HEK293T (cell line): ENCODE data around the gene ARVCF.

Source experiments
- BHLHE40 ChIP-seq: fragments of 450-650 bp; IDR thresholded peaks from 2 replicates; pipeline ENCODE4 v1.6.1; 2016; ENCODE audit warnings: mild to moderate bottlenecking, moderate library complexity, borderline replicate concordance
- CTBP1 ChIP-seq: fragments of 450-650 bp; IDR thresholded peaks from 2 replicates; pipeline ENCODE4 v1.6.1; 2016; ENCODE audit warnings: borderline replicate concordance
- ELF4 ChIP-seq: fragments of 450-650 bp; IDR thresholded peaks from 2 replicates; pipeline ENCODE4 v1.6.1; 2017; ENCODE audit warnings: antibody characterized with exemption
- FOXM1 ChIP-seq: fragments of 450-650 bp; IDR thresholded peaks from 2 replicates; pipeline ENCODE4 v1.6.1; 2017; ENCODE audit warnings: mild to moderate bottlenecking, borderline replicate concordance
- HDGF ChIP-seq: fragments of 450-650 bp; IDR thresholded peaks from 2 replicates; pipeline ENCODE4 v1.6.1; 2017; ENCODE audit warnings: antibody characterized with exemption, borderline replicate concordance
- SP1 ChIP-seq: fragments of 450-650 bp; IDR thresholded peaks from 2 replicates; pipeline ENCODE4 v1.6.1; 2017
- SUZ12 ChIP-seq: fragments of 450-650 bp; IDR thresholded peaks from 2 replicates; pipeline ENCODE4 v1.6.1; 2016; ENCODE audit warnings: mild to moderate bottlenecking
- ZNF384 ChIP-seq: fragments of 450-650 bp; IDR thresholded peaks from 2 replicates; pipeline ENCODE4 v1.6.1; 2016

GRCh38 chr22:19981961-19982920 lies 34.4 kb downstream of the ARVCF start:
- no peak for TF ChIP-seq FOXM1
- no peak for TF ChIP-seq ELF4
- TF ChIP-seq SP1: no peak
- TF ChIP-seq HDGF: no peak
- no peak for TF ChIP-seq CTBP1
- TF ChIP-seq SUZ12: no peak
- TF ChIP-seq BHLHE40: no peak
- TF ChIP-seq ZNF384: no peak
